PC-9 (cell line): ENCODE data around the gene EMX2.

Experiments
- CTCF ChIP-seq: fragments of 200-600 bp; sonication (generic); conservative IDR thresholded peaks from 2 replicates; pipeline ENCODE4 v1.6.1; 2017; ENCODE audit warnings: mixed run types, antibody characterized with exemption, mild to moderate bottlenecking, moderate library complexity
- EZH2 ChIP-seq: fragments of 200-600 bp; sonication (generic); IDR thresholded peaks from 2 replicates; pipeline ENCODE4 v1.8.0; 2017; ENCODE audit warnings: antibody characterized with exemption, low read depth

DNA sequence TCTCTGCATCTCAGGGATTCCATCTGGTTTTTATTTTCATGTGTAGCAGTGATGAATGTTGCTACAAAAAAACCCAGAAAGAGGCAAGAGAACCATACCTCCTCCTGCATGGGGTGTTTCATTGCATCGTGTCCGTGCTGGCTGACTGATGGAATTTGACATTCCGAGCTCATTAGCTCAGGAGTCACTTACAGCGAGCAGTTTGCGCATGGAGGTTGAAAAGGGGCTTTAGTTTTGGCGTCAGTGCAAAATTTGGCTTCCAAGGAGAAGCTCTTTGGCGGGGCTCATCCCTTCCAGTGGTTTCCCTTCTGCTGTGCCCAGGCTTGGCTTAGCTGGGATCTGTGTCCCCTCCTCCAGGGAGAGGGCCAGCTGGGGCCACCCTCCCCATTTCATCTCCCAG lies 25.8 kb downstream of the EMX2 start:
- TF ChIP-seq EZH2 (no peak), CTCF (no peak)
